ENCODE results near the gene UBAP2. TPM values are rescaled to one million over a fixed set of nuclear protein-coding genes. Genes with fewer than 3 reads are reported as not detected.

The UBAP2 gene
- total RNA-seq, 1 experiment from 2014 or later, result 24.8 TPM

Other genes starting within 250 kb of the UBAP2 start
- gene UBE2R2, start 231.7 kb downstream of the UBAP2 start, total RNA-seq (2014; rRNA removed; shearing (Covaris generic)), result 28.2 and 32.3 TPM in 2 replicates
- 31.1 and 32.5 TPM in 2 replicates for gene DCAF12, start 77.8 kb upstream of the UBAP2 start, total RNA-seq (2014; rRNA removed; shearing (Covaris generic))
- 28.3 and 29.0 TPM in 2 replicates for gene UBAP1, start 130.2 kb upstream of the UBAP2 start, total RNA-seq (2014; rRNA removed; shearing (Covaris generic))

Measured in H7 (cell line).